HCT116 (cell line): ENCODE measurements around the gene MPV17. TPM values are rescaled to one million over a fixed set of nuclear protein-coding genes. Genes with fewer than 3 reads are reported as not detected.

Experiments
- ATAC-seq: fragments of 200-7000 bp; cut with Tn5 transposase; 2 replicates; pipeline ENCODE4 v1.9.1; 2020; ENCODE audit warnings: mild to moderate bottlenecking, moderate library complexity
- BruUV-seq: library from RNA; stranded (reverse); fragments of 400-500 nt; replicated peaks from 2 replicates; lab custom pipeline; 2021; lab: Mats Ljungman, UMichigan
- CTCF ChIA-PET: fragments of 300-600 bp; sonication (Branson Sonifier 250); formaldehyde crosslinking; loops from one replicate; lab custom pipeline; 2021; ENCODE audit warnings: antibody characterized with exemption; lab: Charles Lee
- POLR2A ChIA-PET: fragments of 300-600, 350-600 bp; sonication (Branson Sonifier 250); formaldehyde crosslinking; loops from one replicate; lab custom pipeline; 2021; ENCODE audit warnings: antibody characterized with exemption; lab: Charles Lee
- RAD21 ChIA-PET, 2 experiments: fragments of 300-600 bp; sonication (Branson Sonifier 250); formaldehyde crosslinking; loops; one replicate each; lab custom pipeline; 2023; ENCODE audit warnings: low total read pairs in 2 of 2; ENCODE audit not compliant: uncharacterized antibody in 2 of 2, unreplicated experiment in 2 of 2, low non-redundant PET in 1 of 2; lab: Charles Lee
- DNase-seq: peaks from one replicate; pipeline ENCODE4 v3.0.0-alpha.2; 2010; ENCODE audit warnings: low read depth, low spot score
- H2AFZ ChIP-seq: fragments of 200-600 bp; shearing (Covaris generic), sonication (generic); 2 replicates; pipeline ENCODE4 v1.6.1; 2017; ENCODE audit warnings: low read depth, mixed run types, mixed read lengths, antibody characterized with exemption, low read length; ENCODE audit not compliant: poor library complexity, severe bottlenecking
- H3K27ac ChIP-seq: 2 replicates; pipeline ENCODE4 v1.5.1; 2012; ENCODE audit warnings: low read depth, low read length
- H3K27me3 ChIP-seq: fragments of 200-600 bp; sonication (generic); 2 replicates; pipeline ENCODE4 v1.6.1; 2016; ENCODE audit warnings: mixed run types, low read length, mixed read lengths; ENCODE audit not compliant: insufficient read depth
- H3K36me3 ChIP-seq, 2 experiments: fragments of 200-500 bp in 1 of 2; fragments of 200-600 bp in 1 of 2; sonication (Bioruptor generic) in 1 of 2; sonication (generic) in 1 of 2; 2 replicates each; pipeline versions ENCODE4 v1.5.1 to v1.6.1; 2014 to 2016; ENCODE audit warnings: low read length in 2 of 2, inconsistent platforms in 1 of 2, mixed read lengths in 1 of 2, mixed run types in 1 of 2; ENCODE audit not compliant: insufficient read depth in 2 of 2, control insufficient read depth in 1 of 2
- H3K4me1 ChIP-seq, 2 experiments: fragments of 200-600 bp in 1 of 2; sonication (generic) in 1 of 2; 2 replicates each; pipeline versions ENCODE4 v1.5.1 to v1.6.1; 2012 to 2017; ENCODE audit warnings: low read length in 2 of 2, inconsistent platforms in 1 of 2, mild to moderate bottlenecking in 1 of 2, mixed read lengths in 1 of 2, mixed run types in 1 of 2, moderate library complexity in 1 of 2; ENCODE audit not compliant: insufficient read depth in 2 of 2, control insufficient read depth in 1 of 2
- H3K4me2 ChIP-seq: fragments of 200-600 bp; sonication (generic); 2 replicates; pipeline ENCODE4 v1.6.1; 2017; ENCODE audit warnings: mixed run types, low read length, mixed read lengths
- H3K4me3 ChIP-seq, 2 experiments: fragments of 200-600 bp in 1 of 2; sonication (generic) in 1 of 2; replicated peaks in 1 of 2; 2 replicates each; pipeline ENCODE4 v1.5.1; 2011 to 2016; ENCODE audit warnings: low read length in 2 of 2, control low read depth in 1 of 2, low read depth in 1 of 2, mild to moderate bottlenecking in 1 of 2, mixed read lengths in 1 of 2, mixed run types in 1 of 2
- H3K79me2 ChIP-seq: fragments of 200-600 bp; sonication (generic); 2 replicates; pipeline ENCODE4 v1.6.1; 2017; ENCODE audit warnings: mild to moderate bottlenecking, mixed run types, low read length, moderate library complexity, mixed read lengths; ENCODE audit not compliant: insufficient read depth
- H3K9ac ChIP-seq: fragments of 200-600 bp; sonication (generic); 2 replicates; pipeline ENCODE4 v1.6.1; 2016; ENCODE audit warnings: low read length, mixed read lengths
- H3K9me2 ChIP-seq: fragments of 200-600 bp; sonication (generic), shearing (Covaris generic); 2 replicates; pipeline ENCODE4 v1.6.1; 2017; ENCODE audit warnings: mixed run types, mild to moderate bottlenecking, moderate library complexity; ENCODE audit not compliant: insufficient read depth
- H3K9me3 ChIP-seq, 2 experiments: fragments of 200-500 bp in 1 of 2; fragments of 200-600 bp in 1 of 2; sonication (Bioruptor generic) in 1 of 2; sonication (generic) in 1 of 2; 2 replicates each; pipeline ENCODE4 v1.6.1; 2014 to 2017; ENCODE audit warnings: low read length in 2 of 2, mixed read lengths in 2 of 2, inconsistent platforms in 1 of 2, low read depth in 1 of 2, mild to moderate bottlenecking in 1 of 2, mixed run types in 1 of 2, moderate library complexity in 1 of 2; ENCODE audit not compliant: control insufficient read depth in 1 of 2, insufficient read depth in 1 of 2
- H4K20me1 ChIP-seq: fragments of 200-600 bp; sonication (generic), shearing (Covaris generic); 2 replicates; pipeline ENCODE4 v1.6.1; 2017; ENCODE audit warnings: mixed run types, mild to moderate bottlenecking, moderate library complexity; ENCODE audit not compliant: insufficient read depth
- ATF3 ChIP-seq: IDR thresholded peaks from 2 replicates; pipeline ENCODE4 v1.6.1; 2012
- CEBPB ChIP-seq: IDR thresholded peaks from 2 replicates; pipeline ENCODE4 v1.6.1; 2012; ENCODE audit warnings: low read depth
- CTCF ChIP-seq, 3 experiments: fragments of 200-600 bp in 1 of 3; sonication (generic) in 1 of 3; IDR thresholded peaks in 2 of 3; conservative IDR thresholded peaks in 1 of 3; 2 replicates each; pipeline ENCODE4 v1.5.1; 2012 to 2017; ENCODE audit warnings: low read depth in 2 of 3, low read length in 2 of 3, antibody characterized with exemption in 1 of 3, borderline replicate concordance in 1 of 3, control low read depth in 1 of 3, mild to moderate bottlenecking in 1 of 3, mixed read lengths in 1 of 3, mixed run types in 1 of 3, moderate library complexity in 1 of 3; ENCODE audit not compliant: insufficient read depth in 1 of 3
- ELF1 ChIP-seq: IDR thresholded peaks from 2 replicates; pipeline ENCODE4 v1.6.1; 2012; ENCODE audit warnings: low read depth, borderline replicate concordance
- EZH2 ChIP-seq: fragments of 200-600 bp; sonication (generic); IDR thresholded peaks from 2 replicates; pipeline ENCODE4 v1.6.1; 2017; ENCODE audit warnings: antibody characterized with exemption, mixed run types
- EZH2phosphoT487 ChIP-seq: fragments of 200-600 bp; IDR thresholded peaks from 2 replicates; pipeline ENCODE4 v1.6.1; 2018; ENCODE audit warnings: antibody characterized with exemption, borderline replicate concordance
- JUND ChIP-seq: IDR thresholded peaks from 2 replicates; pipeline ENCODE4 v1.6.1; 2012
- POLR2AphosphoS5 ChIP-seq: IDR thresholded peaks from 2 replicates; pipeline ENCODE4 v1.6.1; 2011; ENCODE audit warnings: mild to moderate bottlenecking, low read depth, low read length, moderate library complexity
- SP1 ChIP-seq: IDR thresholded peaks from 2 replicates; pipeline ENCODE4 v1.6.1; 2012; ENCODE audit warnings: low read depth
- YY1 ChIP-seq: IDR thresholded peaks from 2 replicates; pipeline ENCODE4 v1.6.1; 2011; ENCODE audit warnings: low read length, low read depth, moderate library complexity, mild to moderate bottlenecking; ENCODE audit not compliant: insufficient replicate concordance; ENCODE audit errors: extremely low read depth
- ZBTB33 ChIP-seq: IDR thresholded peaks from 2 replicates; pipeline ENCODE4 v1.6.1; 2011; ENCODE audit warnings: mild to moderate bottlenecking, low read length, moderate library complexity; ENCODE audit not compliant: insufficient replicate concordance; ENCODE audit errors: extremely low read depth
- ZFX ChIP-seq: fragments of 450-650 bp; IDR thresholded peaks from 2 replicates; pipeline ENCODE4 v1.6.1; 2017
- ZNF274 ChIP-seq: fragments of 200-500 bp; sonication (Bioruptor generic); IDR thresholded peaks from 2 replicates; pipeline ENCODE4 v1.6.1; 2014; ENCODE audit warnings: mild to moderate bottlenecking, low read depth, low read length, inconsistent platforms
- intact Hi-C: fragments of 100-400 bp; cut with micrococcal nuclease; formaldehyde crosslinking; loops from 2 replicates; pipeline ENCODE4 v1.10.0; 2022
- total RNA-seq: library from RNA; stranded (reverse); gene quantifications from one replicate; pipeline ENCODE4 v1.2.1, GENCODE V29; 2021; ENCODE audit not compliant: unreplicated experiment

Gene MPV17
- total RNA-seq, 1 experiment from 2014 or later = 55.4 TPM

GRCh38 chr2:27307545-27308358 is 15.1 kb downstream of the MPV17 start:
- TF ChIP-seq CEBPB (no peak), JUND (no peak), POLR2AphosphoS5 (no peak), ZFX (no peak), CTCF (IDR thresholded peaks at IDR 0.05 in 2 of 3, conservative IDR thresholded peaks at IDR 0.05 in 1 of 3; ENCODE audit: borderline replicate concordance in 1 of 3, insufficient read depth in 1 of 3, low read depth in 2 of 3, low read length in 2 of 3) (no peak), ATF3 (no peak), ZNF274 (no peak), YY1 (no peak), ZBTB33 (no peak), ELF1 (no peak), SP1 (no peak), EZH2 (no peak), EZH2phosphoT487 (no peak)
- POLR2A ChIA-PET = no interaction called here
- RAD21 ChIA-PET = no interaction called here
- Histone ChIP-seq H3K4me3 (no peak overlapping the region), H3K27ac (no peak overlapping the region), H3K9me3 (no peaks in the 10 kb centered on the region), H3K4me2 (no peak overlapping the region), H3K79me2 (no peaks in the 10 kb centered on the region), H4K20me1 (no peaks in the 10 kb centered on the region), H3K9me2 (no peaks in the 10 kb centered on the region), H3K36me3 (peaks cover 0 to 5% of the 10 kb centered on the region in 2 experiments; a peak in 1 of 4 replicates), H2AFZ (no peak overlapping the region), H3K27me3 (no peaks in the 10 kb centered on the region), H3K9ac (no peak overlapping the region), H3K4me1 (peaks cover 0 to 5% of the 10 kb centered on the region in 2 experiments; a peak in 3 of 4 replicates)
- BruUV-seq = no TSS peak
- CTCF ChIA-PET = no interaction called here
- DNase-seq (no peak), ATAC-seq (no peak)
- intact Hi-C loops = no loop called here
